Measurements from ENCODE around the gene GPR42. TPM values are rescaled to one million over a fixed set of nuclear protein-coding genes. Genes with fewer than 3 reads are reported as not detected.
"Not testable (repeated sequence)": the region's sequence is repeated elsewhere in the genome, so short reads cannot be mapped to it uniquely, and the experiment has no call there.

GPR42 gene
- total and polyA plus RNA-seq, 2 of the 4 experiments (the other 2 are of a cell fraction) = not detected

GRCh38 chr19:35374031-35374430 lies 3.2 kb downstream of the GPR42 start:
- H4K5ac ChIP-seq (ENCODE audit: low read depth, low read length); H2AK9ac ChIP-seq (replicated peaks; ENCODE audit: low read depth, low read length, poor library complexity); dilution Hi-C loops (cut with HindIII; ENCODE audit: low sequenced_read_pairs, unreplicated experiment); H3K4me2 ChIP-seq (ENCODE audit: low read depth, low read length); H2BK5ac ChIP-seq (ENCODE audit: low read depth, low read length, poor library complexity, severe bottlenecking); H4K20me1 ChIP-seq (ENCODE audit: insufficient read depth, low read length); H3K27ac ChIP-seq (ENCODE audit: insufficient read depth, low read length); POLR2A ChIA-PET (ENCODE audit: unreplicated experiment); CTCF ChIA-PET; H3K79me1 ChIP-seq (ENCODE audit: low read depth in 1 of 2, low read length in 2 of 2); BruUV-seq (replicated peaks); in situ Hi-C loops (cut with MboI; ENCODE audit: low sequenced_read_pairs); H3K9me1 ChIP-seq (ENCODE audit: insufficient read depth, low read length); H4K91ac ChIP-seq (ENCODE audit: insufficient read depth, low read depth, low read length); H2AFZ ChIP-seq (replicated peaks; ENCODE audit: low read length, poor library complexity); H3K27me3 ChIP-seq (ENCODE audit: control insufficient read depth, insufficient read depth, low read length); H2BK120ac ChIP-seq (ENCODE audit: low read depth, low read length); H3K4me3 ChIP-seq (ENCODE audit: insufficient read depth, low read depth, low read length); H3K9me3 ChIP-seq (ENCODE audit: control insufficient read depth, insufficient read depth, low read length); intact Hi-C loops (cut with micrococcal nuclease); H3K18ac ChIP-seq (ENCODE audit: low read depth, low read length); H3K36me3 ChIP-seq (ENCODE audit: control insufficient read depth, insufficient read depth, low read length); H3K23ac ChIP-seq (ENCODE audit: low read depth, low read length); H3K9ac ChIP-seq (ENCODE audit: low read depth, low read length); H2BK15ac ChIP-seq (ENCODE audit: low read depth, low read length); H3K4me1 ChIP-seq (ENCODE audit: control insufficient read depth, insufficient read depth, low read length); H3K14ac ChIP-seq (replicated peaks; ENCODE audit: low read depth, low read length); ATAC-seq (ENCODE audit: low read depth); H3K4ac ChIP-seq (ENCODE audit: low read depth, low read length); H3K56ac ChIP-seq (ENCODE audit: extremely low read depth, insufficient read depth, low read length); DNase-seq; H2AK5ac ChIP-seq (ENCODE audit: low read depth, low read length); H2BK20ac ChIP-seq (ENCODE audit: low read depth, low read length); H4K8ac ChIP-seq (ENCODE audit: low read depth in 2 of 2, low read length in 2 of 2): not testable (repeated sequence)
